Fibroblast of mammary gland (primary cell): ENCODE results near the gene XG.
"Not testable (repeated sequence)": the region's sequence is repeated elsewhere in the genome, so short reads cannot be mapped to it uniquely, and the experiment has no call there.

ENCODE experiments used
- DNase-seq: peaks from one replicate; pipeline ENCODE4 v3.0.0-alpha.2; 2010; ENCODE audit warnings: low read depth
- H3K4me3 ChIP-seq: 2 replicates; pipeline ENCODE4 v1.5.1; 2011; ENCODE audit warnings: low read depth, mild to moderate bottlenecking, low read length, moderate library complexity; ENCODE audit not compliant: control insufficient read depth
- CTCF ChIP-seq: conservative IDR thresholded peaks from 2 replicates; pipeline ENCODE4 v1.5.1; 2011; ENCODE audit warnings: low read depth, low read length, inconsistent platforms; ENCODE audit not compliant: control insufficient read depth, insufficient read depth

Gene XG

GRCh38 chrX:2733286-2733685 lies 18.6 kb upstream of the XG start:
- DNase-seq: no peak
- no peak for TF ChIP-seq CTCF
- H3K4me3 ChIP-seq: no peak overlapping the region

- DNase-seq: no peak
- TF ChIP-seq CTCF: no peak
- no peak overlapping the region for H3K4me3 ChIP-seq
Observed at GRCh38 chrX:2735270-2735669, 16.6 kb upstream of the XG start.

- H3K4me3 ChIP-seq: no peak overlapping the region
- no peak for TF ChIP-seq CTCF
- no peak for DNase-seq
Observed at GRCh38 chrX:2740672-2741071, 11.2 kb upstream of the XG start.

GRCh38 chrX:2741386-2741785 lies 10.5 kb upstream of the XG start:
- DNase-seq: no peak
- TF ChIP-seq CTCF: no peak
- no peak overlapping the region for H3K4me3 ChIP-seq

GRCh38 chrX:2746250-2746649 lies 5.6 kb upstream of the XG start:
- DNase-seq: peak; percentile 35
- not testable (repeated sequence) for H3K4me3 ChIP-seq

GRCh38 chrX:2748171-2748814 lies 3.5 kb upstream of the XG start:
- H3K4me3 ChIP-seq: no peak overlapping the region
- DNase-seq: peak; percentile 41
- TF ChIP-seq CTCF: no peak

GRCh38 chrX:2748815-2749188 lies 3.0 kb upstream of the XG start:
- H3K4me3 ChIP-seq: no peak overlapping the region
- DNase-seq: no peak
- no peak for TF ChIP-seq CTCF

GRCh38 chrX:2751291-2751690 lies 549 bp upstream of the XG start:
- DNase-seq: peak; percentile 49
- no peak overlapping the region for H3K4me3 ChIP-seq
- TF ChIP-seq CTCF: no peak

- H3K4me3 ChIP-seq: peak overlapping the region; percentile 32
- DNase-seq: peak; percentile 42
Observed at GRCh38 chrX:2752441-2752840, 601 bp downstream of the XG start.

- H3K4me3 ChIP-seq, DNase-seq: not testable (repeated sequence)
Observed at GRCh38 chrX:2755163-2755715, 3.4 kb downstream of the XG start.
